HL-60 (cell line): ENCODE data around the gene FCRL4.

Source experiments
- CTCF ChIP-seq: IDR thresholded peaks from one replicate; pipeline ENCODE4 v1.5.1; 2011; ENCODE audit warnings: low read length, control low read depth, inconsistent platforms; ENCODE audit not compliant: insufficient read depth
- GABPA ChIP-seq: IDR thresholded peaks from 2 replicates; pipeline ENCODE4 v1.6.1; 2012; ENCODE audit warnings: low read depth
- POLR2AphosphoS5 ChIP-seq: IDR thresholded peaks from 2 replicates; pipeline ENCODE4 v1.6.1; 2012; ENCODE audit warnings: low read depth
- REST ChIP-seq: IDR thresholded peaks from 2 replicates; pipeline ENCODE4 v1.6.1; 2012; ENCODE audit warnings: low read depth; ENCODE audit not compliant: insufficient replicate concordance

- TF ChIP-seq CTCF (peak; percentile 36), GABPA (no peak), REST (no peak), POLR2AphosphoS5 (no peak)
These were observed 28.2 kb upstream of the FCRL4 start for GRCh38 chr1:157626099-157626498.
